K562 (cell line): ENCODE results near the gene CDKL4. TPM values are rescaled to one million over a fixed set of nuclear protein-coding genes. Genes with fewer than 3 reads are reported as not detected.
"Not testable (repeated sequence)": the region's sequence is repeated elsewhere in the genome, so short reads cannot be mapped to it uniquely, and the experiment has no call there.

Source experiments
- ATAC-seq: fragments of 200-7000 bp; cut with Tn5 transposase; 3 replicates; pipeline ENCODE4 v1.9.1; 2020; ENCODE audit warnings: moderate library complexity
- BruUV-seq: library from RNA; stranded (reverse); fragments of 400-500 nt; replicated peaks from 2 replicates; lab custom pipeline; 2021; lab: Mats Ljungman, UMichigan
- CTCF ChIA-PET: fragments of 300-600 bp; formaldehyde crosslinking; extraction: SDS; loops from one replicate; lab custom pipeline; 2021; ENCODE audit warnings: low intra/inter-chr PET ratio; lab: Yijun Ruan, JAX
- POLR2A ChIA-PET: fragments of 300-600, 350-650 bp; sonication (Branson Sonifier 250); formaldehyde crosslinking; extraction: SDS; loops from one replicate; lab custom pipeline; 2021; ENCODE audit warnings: antibody characterized with exemption, inconsistent platforms; lab: Yijun Ruan, JAX
- DNase-seq, 4 experiments: peaks; one replicate each; pipeline versions ENCODE4 v3.0.0 to v3.0.0-alpha.2; 2011 to 2018; ENCODE audit warnings: low spot score in 3 of 4, mixed read lengths in 3 of 4; ENCODE audit errors: extremely low read depth in 1 of 4
- FAIRE-seq: peaks from 2 replicates; lab custom pipeline; 2011; peaks lifted over from hg19 to GRCh38; lab: Jason Lieb, UNC
- H2AFZ ChIP-seq: 2 replicates; pipeline ENCODE4 v1.6.0; 2011; ENCODE audit warnings: low read depth, low read length, control low read depth, inconsistent platforms
- H3K27ac ChIP-seq: fragments of 200-600 bp; 3 replicates; pipeline ENCODE4 v1.8.0; 2011; ENCODE audit warnings: low read depth, mild to moderate bottlenecking, control low read depth, inconsistent platforms, low read length, moderate library complexity, mixed read lengths; ENCODE audit errors: extremely low read depth
- H3K27me3 ChIP-seq, 2 experiments: fragments of 300-600 bp in 1 of 2; 2 replicates in 1 of 2; 3 replicates in 1 of 2; pipeline versions ENCODE4 v1.6.0 to v1.8.0; 2011; ENCODE audit warnings: inconsistent platforms in 2 of 2, low read length in 2 of 2, mild to moderate bottlenecking in 1 of 2, mixed read lengths in 1 of 2, moderate library complexity in 1 of 2; ENCODE audit not compliant: control insufficient read depth in 2 of 2, insufficient read depth in 2 of 2
- H3K36me3 ChIP-seq: fragments of 300-600 bp; 3 replicates; pipeline ENCODE4 v1.8.0; 2011; ENCODE audit warnings: mild to moderate bottlenecking, low read length, inconsistent platforms; ENCODE audit not compliant: control insufficient read depth, insufficient read depth
- H3K4me1 ChIP-seq, 2 experiments: fragments of 200-600 bp in 1 of 2; replicated peaks in 1 of 2; 2 replicates in 1 of 2; 3 replicates in 1 of 2; pipeline versions ENCODE4 v1.5.1 to v1.8.0; 2011; ENCODE audit warnings: inconsistent platforms in 2 of 2, low read length in 2 of 2, mild to moderate bottlenecking in 1 of 2, mixed read lengths in 1 of 2, moderate library complexity in 1 of 2; ENCODE audit not compliant: control insufficient read depth in 2 of 2, insufficient read depth in 2 of 2
- H3K4me2 ChIP-seq: 2 replicates; pipeline ENCODE4 v1.6.1; 2011; ENCODE audit warnings: low read length, control low read depth, inconsistent platforms, mixed read lengths; ENCODE audit not compliant: insufficient read depth
- H3K4me3 ChIP-seq: fragments of 200-600 bp; sonication (generic), shearing (Covaris generic); 2 replicates; pipeline ENCODE4 v1.5.1; 2016; ENCODE audit warnings: control low read depth, inconsistent platforms
- H3K79me2 ChIP-seq: fragments of 200-600 bp; 3 replicates; pipeline ENCODE4 v1.8.0; 2011; ENCODE audit warnings: low read length, inconsistent platforms; ENCODE audit not compliant: control insufficient read depth, insufficient read depth
- H3K9ac ChIP-seq, 2 experiments: 2 replicates each; pipeline versions ENCODE4 v1.6.0 to v1.6.1; 2011; ENCODE audit warnings: low read depth in 2 of 2, low read length in 2 of 2, control low read depth in 1 of 2, inconsistent platforms in 1 of 2, mild to moderate bottlenecking in 1 of 2, mixed read lengths in 1 of 2; ENCODE audit not compliant: insufficient read depth in 1 of 2
- H3K9me1 ChIP-seq: one replicate; pipeline ENCODE4 v1.6.0; 2011; ENCODE audit warnings: inconsistent platforms, mild to moderate bottlenecking, low read length, moderate library complexity; ENCODE audit not compliant: control insufficient read depth, insufficient read depth
- H3K9me3 ChIP-seq: replicated peaks from 2 replicates; pipeline ENCODE4 v1.5.1; 2011; ENCODE audit warnings: low read depth, low read length, inconsistent platforms; ENCODE audit not compliant: control insufficient read depth, insufficient read depth
- H4K20me1 ChIP-seq: replicated peaks from 2 replicates; pipeline ENCODE4 v1.6.1; 2011; ENCODE audit warnings: low read length, inconsistent platforms, mixed read lengths; ENCODE audit not compliant: control insufficient read depth, insufficient read depth
- C11orf30 ChIP-seq: fragments of 450-650 bp; IDR thresholded peaks from 2 replicates; pipeline ENCODE4 v1.6.1; 2016; ENCODE audit warnings: low read depth, mild to moderate bottlenecking
- DDX20 ChIP-seq: fragments of 450-650 bp; IDR thresholded peaks from 2 replicates; pipeline ENCODE4 v1.6.1; 2016; ENCODE audit warnings: missing genetic modification characterization, low read depth, mild to moderate bottlenecking, missing compliant biosample characterization, moderate library complexity
- MAFF ChIP-seq: IDR thresholded peaks from 2 replicates; pipeline ENCODE4 v1.6.1; 2012; ENCODE audit warnings: low read length, improper control_type of control experiment
- MAFG ChIP-seq: fragments of 450-650 bp; conservative IDR thresholded peaks from 2 replicates; pipeline ENCODE4 v1.6.1; 2016; ENCODE audit warnings: missing genetic modification characterization, missing compliant biosample characterization
- MAFK ChIP-seq: IDR thresholded peaks from 2 replicates; pipeline ENCODE4 v1.6.1; 2011; ENCODE audit warnings: low read length, improper control_type of control experiment
- NFE2 ChIP-seq: IDR thresholded peaks from 2 replicates; pipeline ENCODE4 v1.6.1; 2014; ENCODE audit warnings: antibody characterized with exemption, low read depth
- PCBP2 ChIP-seq: fragments of 200-400 bp; formaldehyde crosslinking; IDR thresholded peaks from 2 replicates; pipeline ENCODE4 v1.6.1; 2018; ENCODE audit warnings: low read length, low read depth, mild to moderate bottlenecking, moderate library complexity; ENCODE audit not compliant: poor library complexity, severe bottlenecking
- ZNF316 ChIP-seq: fragments of 450-650 bp; IDR thresholded peaks from 2 replicates; pipeline ENCODE4 v1.6.1; 2016
- WGBS: fragments of 100-300 bp; shearing (Covaris generic); methylation state at CpG from one replicate; pipeline ENCODE4 v1.1.6; 2016; ENCODE audit warnings: low coverage, mixed read lengths; ENCODE audit not compliant: insufficient coverage; ENCODE audit errors: missing lambda C conversion rate; 5-methylcytosine and 5-hydroxymethylcytosine counted together
- in situ Hi-C: fragments of 300-500 bp; cut with MboI; formaldehyde crosslinking; loops from 4 replicates; pipeline ENCODE4 v1.15.0; 2018; ENCODE audit warnings: inconsistent platforms, mixed read lengths
- intact Hi-C: fragments of 100-400 bp; cut with micrococcal nuclease; formaldehyde crosslinking; loops from 2 replicates; pipeline ENCODE4 v1.14.2; 2022
- polyA plus RNA-seq, 8 experiments: library from polyadenylated mRNA; depleted of rRNA in 4 of 8; stranded (reverse) in 5 of 8; unstranded in 3 of 8; fragments of >200 nt; fragmentation: Nextera tagmentation in 2 of 8; fragmentation: Illumina TruSeq in 1 of 8; extraction: Ambion mirVana in 2 of 8; extraction: Trizol in 1 of 8; gene quantifications; 2 replicates each; pipeline versions ENCODE4 v1.2.1 to v1.2.3, GENCODE V29; 2011 to 2014; ENCODE audit warnings: inconsistent platforms in 1 of 8, missing spikeins in 1 of 8
- total RNA-seq, 7 experiments: library from RNA; depleted of rRNA in 6 of 7; stranded (reverse); fragments of >200 nt in 6 of 7; fragmentation: Illumina TruSeq in 2 of 7; extraction: Trizol in 2 of 7; gene quantifications; 2 replicates each; pipeline versions ENCODE4 v1.2.1 to v1.2.3, GENCODE V29; 2011 to 2021; ENCODE audit warnings: low replicate concordance in 1 of 7

The CDKL4 gene
- total and polyA plus RNA-seq, 9 of the 15 experiments (the other 6 are each of a cell fraction or from before 2014, with no cell fraction given), result not detected

- Histone ChIP-seq H3K27me3 (no peaks in the 10 kb centered on the region), H3K9me1 (no peaks in the 10 kb centered on the region), H3K4me2 (no peak overlapping the region), H4K20me1 (no peaks in the 10 kb centered on the region), H3K4me1 (peaks cover 3 to 6% of the 10 kb centered on the region in 2 experiments; a peak in 2 of 5 replicates), H3K9me3 (no peaks in the 10 kb centered on the region; the same call in 1 of the 2 replicates), H2AFZ (no peak overlapping the region)
- no TSS peak for BruUV-seq
- POLR2A ChIA-PET, result no interaction called here
- FAIRE-seq, result no peak
- DNase-seq, result no peak
- ATAC-seq, result peak; percentile 34
- TF ChIP-seq PCBP2 (no peak), MAFG (tag) (peak; percentile 92), NFE2 (peak; percentile 14; the same call in 1 of the 2 replicates), MAFF (peak; percentile 89), C11orf30 (peak; percentile 96), DDX20 (no peak), ZNF316 (peak; percentile 99), MAFK (peak; percentile 89)
- TF ChIP-seq, all 486 proteins: peak for 6
- no peaks in the 10 kb centered on the region for H3K79me2 ChIP-seq
- in situ Hi-C loops, result no loop called here
- CTCF ChIA-PET, result interaction anchor here (0.6 kb wide), 1 partner anchor 19 kb away, joined by 3 read pairs; no protein-coding TSS in a partner anchor
- H3K9ac ChIP-seq, result no peak overlapping the region
- H3K27ac ChIP-seq, result no peak overlapping the region
- intact Hi-C loops, result no loop called here
- H3K4me3 ChIP-seq, result no peak overlapping the region
- no peaks in the 10 kb centered on the region for H3K36me3 ChIP-seq
Measured at GRCh38 chr2:39156107-39156506, 87.7 kb downstream of the CDKL4 start.

- H3K4me3 ChIP-seq, DNase-seq, H3K79me2 ChIP-seq, H4K20me1 ChIP-seq, H3K4me1 ChIP-seq, H3K36me3 ChIP-seq, H3K4me2 ChIP-seq, H3K9me3 ChIP-seq, H3K9ac ChIP-seq, ATAC-seq, in situ Hi-C loops, intact Hi-C loops, H3K27me3 ChIP-seq, BruUV-seq, H3K27ac ChIP-seq, H2AFZ ChIP-seq, FAIRE-seq, H3K9me1 ChIP-seq: not testable (repeated sequence)
- 83% methylated on average over 4 of the region's 4 CpGs for WGBS
- ChIA-PET CTCF (interaction anchor here (0.6 kb wide), 2 partner anchors 19 to 717 kb away, joined by 3 to 6 read pairs; no protein-coding TSS in a partner anchor), POLR2A (interaction anchor here (0.6 kb wide), 1 partner anchor 18 kb away, joined by 3 read pairs; no protein-coding TSS in a partner anchor)
Measured at GRCh38 chr2:39155573-39155972, 88.2 kb downstream of the CDKL4 start.
